GM18508 (cell line): Measurements from ENCODE around the gene BORCS6.
"Not testable (repeated sequence)": the region's sequence is repeated elsewhere in the genome, so short reads cannot be mapped to it uniquely, and the experiment has no call there.

ENCODE experiments used
- ATAC-seq: cut with Tn5 transposase; IDR thresholded peaks from one replicate; pipeline ENCODE4 v1.9.1; 2021; ENCODE audit warnings: moderate number of reproducible peaks; ENCODE audit not compliant: insufficient read depth, unreplicated experiment

The BORCS6 gene

DNA sequence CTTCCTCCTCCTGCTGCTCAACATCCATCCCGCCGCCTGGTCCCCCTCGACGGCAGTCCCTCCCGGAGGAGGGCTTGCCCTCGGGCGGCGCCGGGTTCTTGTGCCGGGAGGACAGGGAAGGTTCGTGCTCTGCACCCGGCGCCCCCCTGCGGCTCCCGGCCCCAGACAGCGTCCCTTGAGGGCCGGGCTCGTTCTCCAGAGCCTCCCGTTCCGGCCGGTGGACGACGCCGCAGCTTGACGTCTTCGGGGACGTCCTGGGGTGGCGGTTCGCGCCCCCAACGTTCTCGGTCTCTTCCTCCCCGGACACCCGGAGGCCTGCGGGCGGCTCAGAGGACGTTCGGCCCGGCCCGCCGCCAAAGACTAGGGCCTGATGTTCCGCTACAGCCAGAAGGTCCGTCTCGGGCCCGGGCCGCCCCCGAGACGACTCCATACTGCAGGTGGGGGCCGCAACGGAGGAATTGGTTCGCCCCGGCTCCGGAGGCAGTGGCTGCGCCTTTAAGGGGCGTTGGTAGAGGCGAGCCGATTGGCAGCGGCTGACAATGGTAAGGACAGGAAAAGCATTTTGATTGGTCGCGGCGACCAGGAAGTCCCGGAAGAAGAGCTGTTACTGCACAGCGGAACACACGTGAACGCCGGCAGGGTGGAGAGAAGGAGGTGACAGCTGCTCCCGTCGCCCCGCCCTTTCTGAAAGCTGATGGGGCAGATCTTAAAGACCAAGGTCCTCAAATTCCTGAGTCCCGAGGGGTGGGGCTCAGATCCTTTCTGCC, at the start of gene BORCS6:
TSS of gene BORCS6 (minus strand) at position 470 of the 767 bp plus-strand sequence. CDS start at position 430, 40 bp downstream.
- peak; percentile 29 for ATAC-seq

GRCh38 chr17:8237886-8238285, 47.9 kb upstream of the BORCS6 start:
- no peak for ATAC-seq

- ATAC-seq, result no peak
Observed at GRCh38 chr17:8237175-8237574, 47.2 kb upstream of the BORCS6 start.

GRCh38 chr17:8235676-8236075, 45.7 kb upstream of the BORCS6 start:
- ATAC-seq, result no peak

DNA sequence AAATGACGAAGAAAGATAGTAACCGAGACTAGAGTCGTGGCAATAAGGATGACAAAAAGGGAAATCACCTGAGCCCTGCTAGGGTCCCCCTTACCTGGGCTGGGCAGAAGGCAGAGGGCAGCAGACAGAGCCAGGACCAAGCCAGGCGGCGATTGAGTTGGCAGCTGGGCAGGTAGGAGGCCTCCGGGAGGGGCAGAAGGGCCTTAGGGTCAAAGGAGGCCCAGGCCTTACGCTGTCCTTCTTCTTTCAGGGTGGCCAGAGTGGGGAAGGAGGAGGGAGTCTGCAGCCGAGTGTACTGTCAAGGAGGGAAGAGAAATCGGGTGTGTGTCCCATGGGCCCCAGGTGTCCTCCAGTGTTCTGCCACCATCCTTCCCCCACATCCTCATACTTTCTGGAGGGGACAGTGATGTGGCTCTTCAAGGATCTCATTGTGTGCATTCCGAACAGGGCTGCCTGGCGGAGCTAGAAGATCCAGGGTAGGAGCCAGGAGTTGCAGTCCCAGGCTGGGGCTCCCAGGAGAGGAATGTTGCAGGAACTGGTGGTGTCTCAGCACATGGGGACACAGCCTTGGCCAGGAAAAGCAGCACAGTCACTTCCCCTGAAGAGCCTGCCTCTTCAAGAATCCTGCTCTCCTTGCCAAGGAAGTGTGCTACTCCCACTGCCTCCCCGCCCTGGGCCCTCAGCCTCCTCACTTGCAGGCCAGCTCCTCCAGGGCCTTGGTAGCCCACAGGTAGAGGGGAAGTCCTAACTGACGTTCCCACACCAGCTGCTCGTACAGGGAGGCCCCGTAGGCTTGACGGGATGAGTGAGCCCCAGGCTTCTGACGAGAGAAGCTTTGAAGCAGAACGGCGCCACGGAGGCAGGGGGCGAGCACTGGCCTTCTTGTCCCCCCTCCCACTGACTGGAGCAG, 44.6 kb upstream of the BORCS6 start:
- ATAC-seq, result no peak

- no peak for ATAC-seq
Observed at GRCh38 chr17:8231701-8232100, 41.7 kb upstream of the BORCS6 start.

GRCh38 chr17:8227238-8227581, 37.2 kb upstream of the BORCS6 start:
- ATAC-seq, result no peak

DNA sequence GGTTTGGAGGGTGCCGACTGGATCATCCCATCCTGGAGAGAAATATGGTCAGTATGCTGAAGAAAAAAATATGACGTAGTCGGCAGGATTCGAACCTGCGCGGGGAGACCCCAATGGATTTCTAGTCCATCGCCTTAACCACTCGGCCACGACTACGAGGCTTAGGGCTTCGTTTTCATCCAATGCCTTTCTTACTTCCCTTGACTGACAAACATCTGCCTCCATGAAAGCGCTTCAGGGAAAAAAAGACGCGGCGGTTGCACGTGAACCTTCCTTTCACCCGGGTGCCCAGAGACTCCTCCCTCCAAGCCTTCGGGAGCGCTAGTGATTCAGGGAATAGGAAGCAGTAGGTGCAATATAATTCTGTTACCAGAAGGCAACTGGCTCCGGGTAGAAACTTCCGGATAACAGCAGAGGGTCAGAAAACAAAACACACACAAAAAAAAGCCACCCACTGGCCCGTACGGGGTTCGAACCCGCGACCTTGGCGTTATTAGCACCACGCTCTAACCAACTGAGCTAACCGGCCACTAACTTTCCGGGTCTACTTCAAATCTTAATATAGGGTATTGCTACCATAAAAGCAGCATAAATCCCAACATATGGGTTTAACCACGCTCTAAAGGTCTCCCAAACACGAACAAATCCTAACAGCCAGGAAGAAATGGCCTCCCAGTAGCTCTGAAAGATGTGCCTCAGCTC, 36.7 kb upstream of the BORCS6 start:
- no peak for ATAC-seq

- ATAC-seq, result no peak
Observed at GRCh38 chr17:8225813-8226535, 36.0 kb upstream of the BORCS6 start.

DNA sequence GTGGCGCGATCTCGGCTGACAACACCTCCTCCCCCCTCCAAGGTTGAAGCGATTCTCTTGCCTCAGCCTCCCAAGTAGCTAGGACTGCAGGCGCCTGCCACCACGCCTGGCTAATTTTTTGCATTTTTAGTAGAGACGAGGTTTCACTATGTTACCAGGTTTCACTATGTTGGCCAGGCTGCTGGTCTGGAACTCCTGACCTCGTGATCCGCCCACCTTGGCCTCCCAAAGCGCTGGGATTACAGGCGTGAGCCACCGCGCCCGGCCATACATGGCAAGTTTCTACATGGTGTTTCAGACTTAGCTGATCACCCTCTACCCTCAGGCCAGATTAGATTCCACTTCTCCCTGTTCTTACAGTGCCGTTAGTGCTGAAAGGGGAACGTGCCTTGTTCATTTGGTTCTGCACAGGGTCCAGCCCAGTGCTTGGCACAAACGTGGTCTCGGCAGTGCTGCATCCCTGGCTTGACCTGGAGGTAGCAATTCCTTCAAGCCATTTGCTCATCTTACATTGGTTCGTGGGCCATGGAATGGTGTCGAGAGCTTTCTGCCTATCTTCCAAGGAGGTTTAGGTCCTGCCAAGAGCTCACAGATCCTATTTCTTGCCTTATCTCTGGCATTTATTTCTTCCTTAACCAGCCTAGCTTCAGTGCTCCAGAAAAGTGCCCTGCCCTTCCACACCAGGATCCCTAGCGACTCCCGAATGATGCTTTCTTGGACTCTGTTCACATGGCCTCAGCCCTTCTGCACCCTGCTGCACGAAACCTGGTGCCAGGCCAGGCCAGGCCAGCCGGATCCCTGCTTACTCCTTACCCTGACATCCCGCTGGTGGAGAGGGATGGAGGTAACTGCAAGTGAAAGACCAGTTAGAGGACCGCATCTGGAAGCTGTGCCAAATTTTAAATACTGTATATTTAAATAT, 35.2 kb upstream of the BORCS6 start:
- ATAC-seq, result no peak

GRCh38 chr17:8223356-8224126, 33.6 kb upstream of the BORCS6 start:
- no peak for ATAC-seq

GRCh38 chr17:8222630-8223355, 32.8 kb upstream of the BORCS6 start:
- ATAC-seq, result no peak

GRCh38 chr17:8222380-8222629, 32.3 kb upstream of the BORCS6 start:
- no peak for ATAC-seq

GRCh38 chr17:8221663-8222379, 31.8 kb upstream of the BORCS6 start:
- ATAC-seq, result no peak

GRCh38 chr17:8220783-8221662, 31.0 kb upstream of the BORCS6 start:
- no peak for ATAC-seq

DNA sequence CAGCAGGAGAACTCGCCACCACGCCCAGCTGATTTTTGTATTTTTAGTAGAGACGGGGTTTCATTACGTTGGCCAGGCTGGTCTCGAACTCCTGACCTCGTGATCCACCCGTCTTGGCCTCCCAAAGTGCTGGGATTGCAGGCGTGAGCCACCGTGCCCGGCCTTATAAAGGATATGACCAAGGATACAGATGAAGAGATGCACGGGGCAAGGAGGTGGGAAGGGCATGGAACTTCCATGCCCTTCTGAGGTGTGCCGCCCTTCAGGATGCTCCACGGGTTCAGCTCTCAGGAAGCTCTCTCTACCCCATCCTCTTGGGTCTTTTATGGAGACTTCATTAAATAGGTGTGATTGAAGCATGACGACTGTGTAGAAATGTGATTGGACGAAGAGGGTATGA, 24.0 kb upstream of the BORCS6 start:
- not testable (repeated sequence) for ATAC-seq
